H1 (cell line): ENCODE data around the gene PLTP. TPM values are rescaled to one million over a fixed set of nuclear protein-coding genes. Genes with fewer than 3 reads are reported as not detected.
A peak's percentile ranks its signal among the peaks of the same experiment; 100 is the strongest.

Source experiments
- BRCA1 ChIP-seq: IDR thresholded peaks from 2 replicates; pipeline ENCODE4 v1.6.1; 2012; ENCODE audit warnings: low read depth, low read length, improper control_type of control experiment
- CBX5 ChIP-seq: fragments of 300-800, 300-1000 bp; sonication (generic); IDR thresholded peaks from 2 replicates; pipeline ENCODE4 v1.7.1; 2016; ENCODE audit warnings: antibody characterized with exemption, low read length, low read depth
- CHD2 ChIP-seq: IDR thresholded peaks from 2 replicates; pipeline ENCODE4 v1.6.1; 2012; ENCODE audit warnings: low read length, improper control_type of control experiment
- EGR1 ChIP-seq: IDR thresholded peaks from 2 replicates; pipeline ENCODE4 v1.6.1; 2011; ENCODE audit warnings: low read depth, low read length, borderline replicate concordance
- FOSL1 ChIP-seq: IDR thresholded peaks from 2 replicates; pipeline ENCODE4 v1.6.1; 2011; ENCODE audit warnings: mild to moderate bottlenecking, low read depth, low read length, moderate library complexity; ENCODE audit not compliant: insufficient read depth
- GTF2F1 ChIP-seq: IDR thresholded peaks from 2 replicates; pipeline ENCODE4 v1.6.1; 2012; ENCODE audit warnings: low read depth, low read length, improper control_type of control experiment, borderline replicate concordance
- KDM4A ChIP-seq: IDR thresholded peaks from one replicate; pipeline ENCODE4 v1.7.1; 2012; ENCODE audit warnings: low read depth, mild to moderate bottlenecking, moderate library complexity, low read length, inconsistent platforms; ENCODE audit not compliant: severe bottlenecking
- MAX ChIP-seq: IDR thresholded peaks from 2 replicates; pipeline ENCODE4 v1.6.1; 2012; ENCODE audit warnings: inconsistent platforms
- NRF1 ChIP-seq: IDR thresholded peaks from 2 replicates; pipeline ENCODE4 v1.6.1; 2011; ENCODE audit warnings: mild to moderate bottlenecking, low read depth, low read length, improper control_type of control experiment
- POLR2A ChIP-seq, 2 experiments: IDR thresholded peaks; 1 replicate in 1 of 2; 2 replicates in 1 of 2; pipeline ENCODE4 v1.6.1; 2011; ENCODE audit warnings: low read depth in 2 of 2, low read length in 2 of 2, mild to moderate bottlenecking in 2 of 2; ENCODE audit errors: control extremely low read depth in 1 of 2
- RBBP5 ChIP-seq: IDR thresholded peaks from 2 replicates; pipeline ENCODE4 v1.7.1; 2012; ENCODE audit warnings: low read depth, mild to moderate bottlenecking, inconsistent platforms, low read length, moderate library complexity, borderline replicate concordance
- RFX5 ChIP-seq: IDR thresholded peaks from 2 replicates; pipeline ENCODE4 v1.6.1; 2011; ENCODE audit warnings: low read depth, low read length, improper control_type of control experiment, borderline replicate concordance
- RXRA ChIP-seq: IDR thresholded peaks from 2 replicates; pipeline ENCODE4 v1.6.1; 2011; ENCODE audit warnings: low read depth, mild to moderate bottlenecking, low read length, moderate library complexity; ENCODE audit not compliant: insufficient read depth
- SIX5 ChIP-seq: IDR thresholded peaks from 2 replicates; pipeline ENCODE4 v1.6.1; 2011; ENCODE audit warnings: mild to moderate bottlenecking, low read depth, low read length
- SP2 ChIP-seq: IDR thresholded peaks from 2 replicates; pipeline ENCODE4 v1.6.1; 2012; ENCODE audit warnings: mild to moderate bottlenecking, low read length, inconsistent platforms
- SP4 ChIP-seq: IDR thresholded peaks from 2 replicates; pipeline ENCODE4 v1.6.1; 2012; ENCODE audit warnings: low read length, inconsistent platforms
- TAF1 ChIP-seq: IDR thresholded peaks from 2 replicates; pipeline ENCODE4 v1.6.1; 2011; ENCODE audit warnings: mild to moderate bottlenecking, low read depth, low read length
- TCF12 ChIP-seq: IDR thresholded peaks from 2 replicates; pipeline ENCODE4 v1.6.1; 2011; ENCODE audit warnings: low read depth, mild to moderate bottlenecking, low read length
- USF2 ChIP-seq: IDR thresholded peaks from 2 replicates; pipeline ENCODE4 v1.6.1; 2011; ENCODE audit warnings: low read length, improper control_type of control experiment
- YY1 ChIP-seq: IDR thresholded peaks from 2 replicates; pipeline ENCODE4 v1.6.1; 2011; ENCODE audit warnings: low read depth, mild to moderate bottlenecking, low read length
- polyA plus RNA-seq, 7 experiments: library from polyadenylated mRNA; depleted of rRNA in 3 of 7; stranded (reverse) in 5 of 7; unstranded in 2 of 7; fragments of >200 nt in 5 of 7; fragments of 200-250 nt in 2 of 7; gene quantifications; 1 replicate in 5 of 7; 2 replicates in 1 of 7; 4 replicates in 1 of 7; pipeline versions ENCODE4 v1.2.1 to v1.2.3, GENCODE V29; 2011 to 2013; ENCODE audit warnings: missing spikeins in 2 of 7, mixed read lengths in 2 of 7
- total RNA-seq: library from RNA; stranded (reverse); fragmentation: NEBNext Ultra II Directional; extraction: Animal tissue kit (Norgen Biotek cat#: 25700); gene quantifications from 2 replicates; pipeline ENCODE4 v1.2.1, GENCODE V29; 2021

PLTP gene
- total and polyA plus RNA-seq, 2 of the 8 experiments (the other 6 are each of a cell fraction or from before 2014, with no cell fraction given): 120 to 194 TPM

GRCh38 chr20:45934586-45935415 lies 22.8 kb upstream of the PLTP start, which contains the start of gene PCIF1 (continued):
- no peak for TF ChIP-seq CBX5
- no peak for TF ChIP-seq TCF12
- no peak for TF ChIP-seq BRCA1
- TF ChIP-seq TAF1: peak; percentile 98
- no peak for TF ChIP-seq RXRA
- TF ChIP-seq POLR2A (IDR thresholded peaks at IDR 0.05; ENCODE audit: control extremely low read depth in 1 of 2, low read depth in 2 of 2, low read length in 2 of 2): peak; percentile 94 to 95
- TF ChIP-seq RBBP5: peak; percentile 92; the same call in 1 of the 2 replicates
- peak; percentile 68 for TF ChIP-seq SIX5
- TF ChIP-seq KDM4A: peak; percentile 61
- no peak for TF ChIP-seq RFX5
- peak; percentile 49; the same call in 1 of the 2 replicates for TF ChIP-seq CHD2
- TF ChIP-seq SP4: peak; percentile 97
- TF ChIP-seq GTF2F1: peak; percentile 43; the same call in 1 of the 2 replicates
- peak; percentile 99 for TF ChIP-seq YY1
- peak; percentile 22; the same call in 1 of the 2 replicates for TF ChIP-seq SP2
- TF ChIP-seq MAX: peak; percentile 16; the same call in 1 of the 2 replicates
- TF ChIP-seq FOSL1: 0 out of 2 replicates have a peak, but pooled peaks have one; percentile 58
- TF ChIP-seq NRF1: peak; percentile 94
- TF ChIP-seq USF2: peak; percentile 74; the same call in 1 of the 2 replicates
- TF ChIP-seq EGR1: no peak
